Urinary bladder (tissue), 4 donors: ENCODE data around the gene ALK. TPM values are rescaled to one million over a fixed set of nuclear protein-coding genes. Genes with fewer than 3 reads are reported as not detected.

ENCODE experiments used
- DNase-seq: peaks from one replicate; pipeline ENCODE4 v3.0.0-alpha.2; 2015; ENCODE audit errors: extremely low spot score
- H3K27ac ChIP-seq: one replicate; pipeline ENCODE4 v1.5.1; 2013; ENCODE audit warnings: low read depth, mild to moderate bottlenecking, moderate library complexity
- H3K36me3 ChIP-seq: one replicate; pipeline ENCODE4 v1.6.1; 2013; ENCODE audit warnings: mild to moderate bottlenecking, moderate library complexity; ENCODE audit not compliant: insufficient read depth
- H3K4me1 ChIP-seq: one replicate; pipeline ENCODE4 v1.6.1; 2013; ENCODE audit warnings: mild to moderate bottlenecking, moderate library complexity; ENCODE audit not compliant: insufficient read depth
- H3K4me3 ChIP-seq: one replicate; pipeline ENCODE4 v1.5.1; 2013; ENCODE audit warnings: low read depth, low read length
- WGBS: extraction: QIAGEN DNeasy Blood & Tissue Kit; methylation state at CpG from one replicate; pipeline ENCODE4 v1.1.7; 2013; 5-methylcytosine and 5-hydroxymethylcytosine counted together
- polyA plus RNA-seq: library from polyadenylated mRNA; stranded (reverse); fragments of 200-250 nt; gene quantifications from one replicate; pipeline ENCODE4 v1.2.3, GENCODE V29; 2013
- total RNA-seq: library from RNA; depleted of rRNA; stranded (reverse); fragments of >200 nt; gene quantifications from one replicate; pipeline ENCODE4 v1.2.3, GENCODE V29; 2014
- donor health status: healthy with polysubstance abuse.
- donor health status: healthy.

Gene ALK
- total and polyA plus RNA-seq, 2 donors = 0.29 to 1.0 TPM

DNA sequence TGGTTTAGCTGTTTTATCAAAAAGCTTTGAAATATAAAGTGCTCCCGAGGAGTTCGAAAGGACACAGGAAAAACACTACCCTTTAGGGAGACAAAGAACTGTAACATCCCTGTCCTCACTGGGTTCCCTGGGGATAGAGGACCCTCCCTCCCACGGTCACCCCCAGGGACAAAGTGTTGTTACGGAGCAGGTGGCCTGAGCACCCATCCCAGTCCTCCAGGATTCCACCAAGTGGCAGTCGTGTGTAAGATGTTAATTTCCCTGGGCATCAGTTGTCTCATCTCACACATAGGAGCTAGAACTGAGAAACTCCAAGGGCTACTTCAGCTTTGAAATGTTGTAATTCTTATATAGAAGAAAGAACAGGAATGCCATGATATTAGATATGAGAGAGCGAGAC, 137.7 kb downstream of the ALK start:
- WGBS = 86% methylated on average over 6 of the region's 6 CpGs
- no peaks in the 10 kb centered on the region for H3K4me1 ChIP-seq
- H3K36me3 ChIP-seq = no peaks in the 10 kb centered on the region
- no peak overlapping the region for H3K27ac ChIP-seq
- no peak for DNase-seq
- H3K4me3 ChIP-seq = no peak overlapping the region

DNA sequence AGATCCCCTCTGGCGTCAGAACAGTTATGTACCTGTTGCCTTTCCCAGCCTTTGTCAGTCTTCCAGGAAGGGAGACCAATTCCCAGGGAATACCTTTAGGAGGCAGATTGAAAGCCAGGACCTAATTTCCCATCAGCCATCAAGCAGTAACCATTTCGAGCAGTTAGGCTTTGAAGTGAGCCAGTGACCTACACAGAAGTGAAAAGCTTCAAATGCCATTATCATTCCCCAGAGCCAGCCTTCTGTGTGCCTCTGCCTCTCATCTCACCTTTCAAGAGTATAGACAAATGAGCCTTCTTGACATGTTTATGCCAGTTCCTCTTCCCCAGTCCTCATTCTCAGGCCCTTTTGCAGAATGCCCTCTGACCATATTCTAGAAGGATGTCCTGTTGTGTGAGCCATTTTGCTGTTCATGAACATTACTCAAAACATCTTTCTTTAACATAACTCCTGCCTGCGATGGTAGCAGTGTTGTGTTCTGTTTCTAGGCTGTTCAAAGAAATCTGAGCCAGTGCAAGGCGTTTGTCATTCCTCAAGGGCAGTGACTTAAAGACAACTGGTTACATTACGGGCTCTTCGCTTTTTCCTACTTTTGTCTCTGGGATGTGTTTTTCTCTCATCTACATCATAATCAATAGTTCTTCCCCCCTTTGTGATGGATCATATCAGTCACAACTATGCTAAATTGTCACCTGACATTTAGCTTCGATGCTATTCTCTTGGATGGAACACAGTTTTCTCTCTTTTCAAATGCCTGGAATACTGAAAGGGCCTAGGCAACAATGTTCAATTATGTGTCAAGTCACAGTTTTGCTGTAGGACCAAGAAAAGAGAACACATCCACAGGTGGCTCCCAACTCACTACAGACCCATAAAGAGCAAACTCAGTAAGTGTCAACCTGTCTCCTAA, 138.6 kb downstream of the ALK start:
- no peak for DNase-seq
- no peaks in the 10 kb centered on the region for H3K4me1 ChIP-seq
- H3K36me3 ChIP-seq = no peaks in the 10 kb centered on the region
- no peak overlapping the region for H3K27ac ChIP-seq
- no peak overlapping the region for H3K4me3 ChIP-seq
- WGBS = 75% methylated on average over 7 of the region's 7 CpGs

DNA sequence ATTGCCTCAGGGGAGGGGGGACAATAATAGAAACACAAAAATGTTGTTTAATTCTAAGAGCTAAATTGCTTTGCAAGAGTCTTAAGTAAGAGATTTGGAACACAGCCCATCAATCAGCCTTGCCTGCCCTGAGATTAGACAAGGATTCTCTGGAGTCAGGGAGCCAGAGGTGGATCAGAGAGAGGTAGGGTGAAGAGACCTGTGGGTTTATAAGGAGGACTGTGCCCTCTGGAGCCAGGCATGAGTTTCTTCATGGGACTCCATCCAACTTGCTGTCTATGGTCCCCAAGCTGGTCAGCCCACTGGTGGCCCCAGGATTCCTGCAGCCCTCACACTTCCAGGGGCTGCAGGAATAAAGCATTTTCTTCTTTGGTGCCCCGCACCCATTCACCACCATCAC, 139.3 kb downstream of the ALK start:
- WGBS = 47% methylated on average over 1 of the region's 1 CpG

DNA sequence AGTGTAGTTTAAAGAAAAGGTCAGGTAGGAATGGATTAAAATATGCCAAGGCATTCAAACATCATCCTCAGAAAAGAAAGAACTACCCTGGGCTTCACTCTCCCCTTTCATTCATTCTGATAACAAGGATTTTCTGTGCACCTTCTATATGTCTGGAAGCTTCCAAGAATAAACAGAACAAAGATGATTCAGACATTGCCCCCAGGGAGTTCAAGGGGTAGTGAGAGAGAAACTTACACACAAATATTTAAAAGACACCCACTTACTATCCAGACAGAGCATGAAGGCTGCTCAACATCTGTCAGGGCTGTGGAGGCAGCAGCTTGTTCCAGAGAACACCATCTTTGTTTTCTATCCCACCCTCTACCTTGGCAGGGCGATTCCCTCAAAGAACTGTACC, 140.5 kb downstream of the ALK start:
- Histone ChIP-seq H3K36me3 (no peaks in the 10 kb centered on the region), H3K4me1 (no peaks in the 10 kb centered on the region), H3K27ac (no peak overlapping the region), H3K4me3 (no peak overlapping the region)
- WGBS = 90% methylated on average over 1 of the region's 1 CpG
- no peak for DNase-seq

More for the DNA sequence above, 139.3 kb downstream of the ALK start:
- H3K4me3 ChIP-seq = no peak overlapping the region
- no peaks in the 10 kb centered on the region for H3K4me1 ChIP-seq
- no peaks in the 10 kb centered on the region for H3K36me3 ChIP-seq
- no peak for DNase-seq
- no peak overlapping the region for H3K27ac ChIP-seq

DNA sequence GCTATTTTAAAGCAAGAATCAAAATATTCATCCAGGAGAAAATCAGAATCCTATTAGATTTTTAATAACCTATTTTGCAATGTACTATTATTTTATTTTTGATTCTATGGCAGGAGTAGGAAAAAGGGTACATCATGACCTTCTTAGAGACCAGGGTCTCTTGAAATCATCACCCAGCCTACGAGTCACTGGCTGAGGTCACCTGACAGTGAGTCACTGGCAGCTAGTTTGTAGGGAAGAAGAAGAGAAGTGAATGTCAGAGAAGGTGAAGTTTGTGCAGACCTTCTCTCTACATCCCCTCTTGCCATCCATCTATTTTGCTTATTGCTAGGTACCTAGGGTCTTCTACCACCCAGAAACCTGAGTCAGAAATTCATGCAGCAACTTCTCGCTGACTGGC, 144.2 kb downstream of the ALK start:
- no peak for DNase-seq
- WGBS = 70% methylated on average over 2 of the region's 2 CpGs
- Histone ChIP-seq H3K4me3 (no peak overlapping the region), H3K27ac (no peak overlapping the region), H3K36me3 (no peaks in the 10 kb centered on the region), H3K4me1 (no peaks in the 10 kb centered on the region)

DNA sequence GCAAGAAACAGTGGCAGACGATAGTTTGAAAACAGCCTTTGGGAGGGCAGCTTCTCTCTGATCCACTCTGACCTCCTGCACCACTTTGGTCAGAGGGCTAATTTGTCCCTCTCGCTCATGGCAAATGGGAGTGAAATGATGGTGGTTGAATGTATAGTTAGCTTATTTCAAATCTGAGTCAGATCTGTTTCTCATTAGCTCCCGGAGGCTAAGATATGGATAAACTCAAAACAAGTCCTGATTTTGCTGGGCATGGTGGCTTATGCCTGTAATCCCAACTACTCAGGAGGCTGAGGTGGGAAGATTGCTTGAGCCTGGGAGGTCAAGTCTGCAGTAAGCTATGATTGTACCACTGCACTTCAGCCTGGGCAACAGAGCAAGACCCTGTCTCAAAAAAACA, 145.0 kb downstream of the ALK start:
- Histone ChIP-seq H3K4me1 (no peaks in the 10 kb centered on the region), H3K27ac (no peak overlapping the region), H3K36me3 (no peaks in the 10 kb centered on the region), H3K4me3 (no peak overlapping the region)
- no peak for DNase-seq
- 78% methylated on average over 3 of the region's 3 CpGs for WGBS

DNA sequence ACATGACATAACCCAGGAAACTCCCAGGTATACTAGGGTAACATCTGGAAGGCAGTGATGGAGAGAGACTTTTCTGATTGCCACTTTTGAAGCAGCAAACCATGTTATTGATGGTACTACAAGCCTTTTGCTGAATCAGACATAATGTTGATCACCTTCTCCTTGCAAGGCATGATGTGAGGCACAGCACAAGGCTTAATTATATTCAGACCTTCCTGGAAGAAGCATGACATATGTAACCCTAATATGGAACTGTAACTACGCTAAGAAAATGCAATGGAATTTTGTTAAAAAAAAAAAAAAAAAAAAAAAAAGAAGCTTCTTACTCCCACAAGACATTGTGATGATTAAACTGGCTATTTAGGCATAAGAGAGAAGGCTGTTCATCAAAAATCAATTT, 145.4 kb downstream of the ALK start:
- Histone ChIP-seq H3K4me1 (no peaks in the 10 kb centered on the region), H3K27ac (no peak overlapping the region), H3K36me3 (no peaks in the 10 kb centered on the region), H3K4me3 (no peak overlapping the region)
- DNase-seq = no peak
- WGBS = 78% methylated on average over 1 of the region's 1 CpG

DNA sequence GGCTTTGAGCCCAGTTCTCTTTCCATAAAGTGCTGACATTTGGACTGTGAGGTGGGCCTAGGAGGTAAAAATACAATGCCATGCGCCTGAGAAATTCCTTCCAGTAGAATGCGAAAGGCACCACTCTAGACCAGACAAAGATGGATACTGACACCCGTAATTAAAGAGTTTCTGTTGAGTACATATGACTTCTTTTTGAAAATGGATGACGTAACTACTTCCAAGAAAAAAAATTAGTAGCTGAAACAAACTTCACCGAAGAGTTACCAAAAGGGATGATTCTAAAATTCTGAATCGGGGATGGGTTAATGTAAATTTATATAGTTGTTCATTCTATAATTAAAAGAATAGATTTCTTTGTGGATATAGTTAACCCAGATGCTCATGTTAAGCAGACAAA, 146.8 kb downstream of the ALK start:
- no peak overlapping the region for H3K27ac ChIP-seq
- 93% methylated on average over 6 of the region's 6 CpGs for WGBS
- H3K4me1 ChIP-seq = no peaks in the 10 kb centered on the region
- DNase-seq = no peak
- no peaks in the 10 kb centered on the region for H3K36me3 ChIP-seq
- H3K4me3 ChIP-seq = no peak overlapping the region

DNA sequence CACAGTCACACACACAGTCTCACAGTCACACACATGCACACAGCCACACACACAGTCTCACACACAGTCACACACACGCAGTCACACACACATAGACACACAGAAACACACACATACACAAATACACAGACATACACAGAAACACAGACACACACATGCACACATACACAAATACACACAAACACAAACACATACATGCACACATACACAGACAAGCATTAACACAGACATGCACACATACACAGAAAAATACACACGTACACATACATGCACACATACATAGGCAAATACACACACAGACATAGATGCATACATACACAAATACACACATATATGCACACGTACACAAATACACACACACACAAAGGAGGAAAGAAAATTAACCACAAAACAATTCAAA, 150.5 kb downstream of the ALK start:
- no peak overlapping the region for H3K27ac ChIP-seq
- H3K4me1 ChIP-seq = no peaks in the 10 kb centered on the region
- no peaks in the 10 kb centered on the region for H3K36me3 ChIP-seq
- 93% methylated on average over 3 of the region's 3 CpGs for whole genome bisulfite sequencing
- no peak for DNase-seq
- no peak overlapping the region for H3K4me3 ChIP-seq

DNA sequence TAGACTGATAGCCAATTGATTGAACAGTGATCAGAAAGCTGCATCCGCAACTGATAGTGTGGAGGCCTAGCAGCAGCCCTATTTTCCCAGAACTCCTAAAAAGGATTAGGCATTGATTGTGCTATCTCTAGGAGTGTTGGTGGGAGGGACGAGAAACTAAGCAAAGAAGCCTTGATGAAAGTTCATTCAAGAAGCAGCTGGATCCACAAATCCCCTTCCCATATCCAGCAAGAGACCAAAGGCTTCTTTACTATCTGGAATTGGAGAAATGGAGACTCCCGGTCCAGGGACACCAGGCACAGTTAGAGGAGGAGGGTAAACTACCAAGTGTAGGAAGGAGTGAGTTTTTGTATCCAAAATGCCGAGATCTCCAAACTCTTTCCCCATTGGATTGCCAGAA, 151.5 kb downstream of the ALK start:
- Histone ChIP-seq H3K4me3 (no peak overlapping the region), H3K4me1 (no peaks in the 10 kb centered on the region), H3K36me3 (no peaks in the 10 kb centered on the region), H3K27ac (no peak overlapping the region)
- DNase-seq = no peak
- 89% methylated on average over 4 of the region's 4 CpGs for WGBS

DNA sequence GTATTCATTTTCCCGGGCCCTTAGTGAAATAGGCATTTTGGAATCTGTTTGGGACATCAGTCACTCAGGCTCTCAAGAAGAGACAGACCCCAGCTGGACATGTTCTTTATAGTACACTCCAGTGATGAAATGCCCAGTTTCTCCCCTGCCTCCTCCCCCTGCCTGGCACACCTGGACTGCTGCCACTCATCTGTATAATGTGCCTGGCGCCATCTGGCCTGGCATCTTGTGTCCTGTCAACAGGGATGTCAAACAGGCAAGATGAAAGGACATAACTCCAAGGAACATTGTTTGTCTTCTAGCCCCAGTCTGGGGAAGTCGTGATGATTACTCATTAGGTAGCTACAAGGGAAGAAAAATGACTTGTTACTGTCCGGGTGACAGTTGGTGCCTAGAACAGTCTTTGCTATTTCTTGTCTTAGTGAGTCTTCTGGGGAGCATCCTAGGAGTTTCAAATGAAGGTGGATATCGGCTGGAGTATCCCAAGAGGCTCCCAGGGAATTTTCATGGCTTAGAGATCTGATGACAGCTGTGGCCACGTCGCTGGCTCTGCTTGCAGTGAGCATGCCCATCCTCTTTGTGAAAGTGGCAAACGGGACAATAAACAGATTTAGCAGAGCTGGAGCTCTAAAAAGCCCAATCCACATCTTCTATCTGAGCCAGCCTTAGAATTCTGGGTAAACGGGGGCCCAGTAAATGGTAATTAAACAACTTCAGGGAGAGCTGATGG, 153.6 kb downstream of the ALK start:
- Histone ChIP-seq H3K4me1 (no peaks in the 10 kb centered on the region), H3K4me3 (no peak overlapping the region), H3K36me3 (no peaks in the 10 kb centered on the region), H3K27ac (no peak overlapping the region)
- WGBS = 66% methylated on average over 9 of the region's 9 CpGs
- DNase-seq = no peak

DNA sequence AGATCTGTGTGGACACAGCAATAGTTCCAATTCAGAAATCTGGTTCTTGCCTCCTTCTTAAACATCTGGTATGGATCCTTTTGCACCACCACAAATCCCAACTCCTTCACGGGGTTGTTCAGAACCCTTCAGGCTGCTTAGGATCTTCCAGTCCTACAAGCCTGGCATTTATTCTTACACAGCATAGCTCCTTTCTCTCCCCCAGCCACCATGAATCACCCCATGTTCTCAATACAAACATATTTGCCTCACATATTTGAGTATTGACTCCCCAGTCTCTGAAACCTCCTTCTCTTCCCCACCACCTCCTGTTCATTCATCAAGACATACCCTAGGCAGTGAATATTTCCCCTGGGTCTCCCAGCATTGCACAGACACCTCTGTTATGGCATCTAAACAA, 155.2 kb downstream of the ALK start:
- Histone ChIP-seq H3K4me1 (no peaks in the 10 kb centered on the region), H3K27ac (no peak overlapping the region), H3K36me3 (no peaks in the 10 kb centered on the region), H3K4me3 (no peak overlapping the region)
- DNase-seq = no peak
- WGBS = 49% methylated on average over 1 of the region's 1 CpG

DNA sequence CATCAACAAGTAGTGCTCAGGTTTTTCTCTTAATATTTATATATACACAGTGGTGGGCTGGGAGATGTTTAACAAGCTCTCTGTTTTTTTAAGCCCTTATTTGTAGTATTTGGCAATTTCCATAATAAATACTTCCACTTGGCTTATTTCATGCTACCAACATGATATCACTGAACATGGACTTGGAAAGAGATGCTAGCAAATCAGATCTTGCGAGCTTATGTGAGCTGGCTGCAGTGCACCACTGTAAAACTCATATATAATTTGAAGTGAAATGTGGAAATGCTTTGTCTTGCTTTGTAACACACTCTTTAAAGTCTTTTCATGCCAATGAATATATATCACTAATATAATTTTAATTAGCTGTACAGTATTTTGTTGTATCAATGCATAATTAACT, 155.7 kb downstream of the ALK start:
- no peak overlapping the region for H3K27ac ChIP-seq
- no peaks in the 10 kb centered on the region for H3K36me3 ChIP-seq
- H3K4me1 ChIP-seq = no peaks in the 10 kb centered on the region
- no peak overlapping the region for H3K4me3 ChIP-seq
- WGBS = 54% methylated on average over 1 of the region's 1 CpG
- no peak for DNase-seq

DNA sequence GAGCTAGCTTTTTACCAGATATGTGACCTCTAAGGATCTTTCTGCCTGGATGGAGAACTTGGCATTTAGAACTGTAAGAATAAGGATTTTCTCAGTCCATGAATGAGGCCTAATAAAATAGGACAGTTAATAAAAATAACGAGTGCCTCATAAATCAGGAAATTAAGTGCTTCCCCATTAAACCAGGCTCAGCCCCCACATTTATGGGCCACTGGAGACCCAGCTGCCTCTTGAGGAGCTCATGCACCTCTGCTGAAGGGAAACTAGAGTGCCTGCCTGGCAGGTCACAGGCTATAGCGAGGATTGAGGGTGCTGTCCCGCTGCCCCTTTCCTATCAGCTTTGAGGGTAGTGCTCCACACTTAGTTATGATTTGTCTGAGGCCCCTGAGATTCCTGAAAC, 158.0 kb downstream of the ALK start:
- Histone ChIP-seq H3K36me3 (no peaks in the 10 kb centered on the region), H3K4me1 (no peaks in the 10 kb centered on the region), H3K27ac (no peak overlapping the region), H3K4me3 (no peak overlapping the region)
- DNase-seq = no peak
- 48% methylated on average over 3 of the region's 3 CpGs for WGBS
